ENCODE data around the gene PTPN5. TPM values are rescaled to one million over a fixed set of nuclear protein-coding genes. Genes with fewer than 3 reads are reported as not detected.

PTPN5 gene
- total and polyA plus RNA-seq, 10 donors, result 0.08 to 2.0 (median 0.26) TPM; not detected in 1

DNA sequence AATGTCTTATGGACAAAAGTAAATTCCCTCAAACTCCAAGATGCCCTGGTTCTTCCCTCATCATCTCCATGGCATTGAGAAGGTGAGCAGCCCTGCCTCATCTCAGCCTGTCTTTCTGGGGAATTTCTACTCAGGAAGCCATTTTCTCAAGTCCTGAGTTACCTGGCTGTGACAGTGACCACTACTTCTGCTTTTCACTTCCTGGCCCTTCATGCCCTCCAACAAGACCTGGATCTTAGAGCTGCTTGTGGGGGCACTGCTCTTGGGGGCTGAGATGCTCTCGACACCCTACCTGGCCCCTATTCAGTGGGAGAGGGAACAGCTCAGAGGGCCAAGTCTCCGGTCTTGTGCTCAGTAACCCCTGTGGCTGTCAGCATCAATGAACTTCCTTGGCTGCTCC lies 60.2 kb downstream of the PTPN5 start:
- Histone ChIP-seq H3K27ac (peak overlapping the region in 1 of 8 donors; percentile 40), H3K4me3 (no peak overlapping the region), H3K27me3 (replicated peaks in 1 of 7) (no peaks in the 10 kb centered on the region), H3K36me3 (no peaks in the 10 kb centered on the region), H3K9me3 (no peaks in the 10 kb centered on the region), H3K4me1 (peaks cover 0 to 19% (median 14%) of the 10 kb centered on the region in 6 donors)
- WGBS, 5 donors, result 70 to 90% (median 81%) methylated on average over 2 of the region's 2 CpGs; no CpG with 5 or more reads in 1 of the 5 donors
- intact Hi-C loops (cut with DNase I; ENCODE audit: low total_unique reads), result loop anchor here (10.0 kb wide), 1 partner anchor 617 kb away; no protein-coding TSS in a partner anchor
- TF ChIP-seq POLR2AphosphoS5 (IDR thresholded peaks at IDR 0.05) (no peak), POLR2A (IDR thresholded peaks at IDR 0.05) (no peak)
- TF ChIP-seq, protein P1, sequence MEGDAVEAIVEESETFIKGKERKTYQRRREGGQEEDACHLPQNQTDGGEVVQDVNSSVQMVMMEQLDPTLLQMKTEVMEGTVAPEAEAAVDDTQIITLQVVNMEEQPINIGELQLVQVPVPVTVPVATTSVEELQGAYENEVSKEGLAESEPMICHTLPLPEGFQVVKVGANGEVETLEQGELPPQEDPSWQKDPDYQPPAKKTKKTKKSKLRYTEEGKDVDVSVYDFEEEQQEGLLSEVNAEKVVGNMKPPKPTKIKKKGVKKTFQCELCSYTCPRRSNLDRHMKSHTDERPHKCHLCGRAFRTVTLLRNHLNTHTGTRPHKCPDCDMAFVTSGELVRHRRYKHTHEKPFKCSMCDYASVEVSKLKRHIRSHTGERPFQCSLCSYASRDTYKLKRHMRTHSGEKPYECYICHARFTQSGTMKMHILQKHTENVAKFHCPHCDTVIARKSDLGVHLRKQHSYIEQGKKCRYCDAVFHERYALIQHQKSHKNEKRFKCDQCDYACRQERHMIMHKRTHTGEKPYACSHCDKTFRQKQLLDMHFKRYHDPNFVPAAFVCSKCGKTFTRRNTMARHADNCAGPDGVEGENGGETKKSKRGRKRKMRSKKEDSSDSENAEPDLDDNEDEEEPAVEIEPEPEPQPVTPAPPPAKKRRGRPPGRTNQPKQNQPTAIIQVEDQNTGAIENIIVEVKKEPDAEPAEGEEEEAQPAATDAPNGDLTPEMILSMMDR (IDR thresholded peaks at IDR 0.05 in 8 of 11, conservative IDR thresholded peaks at IDR 0.05 in 3 of 11), result no peak
- no peak for DNase-seq

DNA sequence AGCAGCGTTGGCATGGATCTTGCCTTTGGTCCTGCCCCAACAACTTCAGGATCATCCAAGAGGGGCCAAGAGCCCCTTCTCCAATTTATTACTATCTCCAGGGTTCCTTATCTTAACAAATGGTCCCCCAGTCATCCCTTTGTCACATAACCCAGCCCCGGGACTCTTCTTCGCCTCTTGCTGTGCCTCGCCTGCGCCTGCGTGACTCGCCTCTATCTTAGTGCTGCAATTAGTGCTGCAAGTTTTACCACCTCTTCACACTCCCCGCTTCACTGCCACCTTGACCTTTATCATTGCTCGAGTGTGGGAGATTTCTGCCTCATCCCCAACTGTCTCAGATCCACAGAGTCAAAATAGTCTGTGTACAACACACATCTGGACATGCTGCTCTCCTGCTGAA lies 61.6 kb downstream of the PTPN5 start:
- no peaks in the 10 kb centered on the region for H3K27me3 ChIP-seq (replicated peaks in 1 of 7)

DNA sequence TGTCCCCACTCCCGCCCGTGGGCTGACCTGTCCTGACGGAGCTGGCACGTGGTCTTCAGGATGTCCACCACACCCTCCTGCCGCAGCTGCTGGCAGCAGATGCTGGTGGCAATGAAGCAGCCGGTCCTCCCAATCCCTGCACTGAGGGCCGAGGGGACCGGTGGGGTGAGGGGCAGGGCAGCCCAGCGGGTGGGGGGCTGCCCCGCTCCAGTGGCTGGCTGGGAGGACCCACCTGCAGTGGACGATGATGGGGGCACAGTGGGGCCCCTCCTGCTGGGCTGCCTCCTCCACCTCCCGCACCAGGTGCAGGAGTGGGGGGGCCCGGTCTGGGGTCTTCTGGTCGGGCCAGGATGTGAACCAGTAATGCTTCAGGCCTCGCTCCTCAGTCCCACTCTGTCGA lies 62.2 kb downstream of the PTPN5 start:
- no peak overlapping the region for H3K4me3 ChIP-seq
- intact Hi-C loops (cut with DNase I; ENCODE audit: low total_unique reads), result no loop called here
- TF ChIP-seq POLR2AphosphoS5 (IDR thresholded peaks at IDR 0.05) (no peak), POLR2A (IDR thresholded peaks at IDR 0.05) (no peak)
- TF ChIP-seq, protein P1 (IDR thresholded peaks at IDR 0.05 in 8 of 11, conservative IDR thresholded peaks at IDR 0.05 in 3 of 11), result no peak
- no peak overlapping the region for H3K27ac ChIP-seq
- no peaks in the 10 kb centered on the region for H3K9me3 ChIP-seq
- H3K36me3 ChIP-seq, result no peaks in the 10 kb centered on the region
- DNase-seq, result no peak
- peaks cover 0 to 19% (median 14%) of the 10 kb centered on the region in 6 donors for H3K4me1 ChIP-seq
- H3K27me3 ChIP-seq (replicated peaks in 1 of 7), result no peaks in the 10 kb centered on the region
- WGBS, 5 donors, result 90 to 94% (median 92%) methylated on average over 15 to 16 of the region's 16 CpGs

More for the DNA sequence above, 61.6 kb downstream of the PTPN5 start:
- Histone ChIP-seq H3K4me1 (peaks cover 0 to 19% (median 14%) of the 10 kb centered on the region in 6 donors), H3K4me3 (no peak overlapping the region), H3K27ac (no peak overlapping the region), H3K9me3 (no peaks in the 10 kb centered on the region), H3K36me3 (no peaks in the 10 kb centered on the region)
- 89 to 95% (median 91%) methylated on average over 9 of the region's 9 CpGs for WGBS, 5 donors
- TF ChIP-seq, protein P1 (IDR thresholded peaks at IDR 0.05 in 8 of 11, conservative IDR thresholded peaks at IDR 0.05 in 3 of 11), result no peak
- TF ChIP-seq POLR2A (IDR thresholded peaks at IDR 0.05) (no peak), POLR2AphosphoS5 (IDR thresholded peaks at IDR 0.05) (no peak)
- no peak for DNase-seq
- intact Hi-C loops (cut with DNase I; ENCODE audit: low total_unique reads), result loop anchor here (10.0 kb wide), 1 partner anchor 615 kb away; no protein-coding TSS in a partner anchor

DNA sequence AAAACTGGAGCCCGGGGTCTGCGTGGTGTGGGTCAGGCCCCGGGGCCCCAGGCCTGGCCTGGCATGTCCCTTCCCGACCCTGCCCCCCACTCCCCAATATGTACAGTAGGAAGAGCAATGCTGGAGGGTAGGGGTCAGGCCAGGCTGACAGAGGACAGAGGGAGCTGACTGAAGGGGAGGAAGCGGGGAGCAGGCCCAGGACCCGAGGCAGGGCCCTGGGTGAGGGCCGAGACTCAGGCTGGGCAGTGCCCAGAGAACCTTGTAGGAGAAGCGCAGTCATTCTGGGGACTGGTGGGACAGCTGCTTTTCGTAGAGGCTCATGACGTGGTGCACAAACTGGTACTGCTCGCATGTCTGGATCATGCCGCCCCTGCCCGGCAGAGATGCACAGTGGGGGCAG lies 62.9 kb downstream of the PTPN5 start:
- no peaks in the 10 kb centered on the region for H3K36me3 ChIP-seq
- no peak overlapping the region for H3K4me3 ChIP-seq
- H3K9me3 ChIP-seq, result no peaks in the 10 kb centered on the region
- WGBS, 5 donors, result 85 to 96% (median 90%) methylated on average over 11 to 13 of the region's 13 CpGs
- TF ChIP-seq, protein P1 (IDR thresholded peaks at IDR 0.05 in 8 of 11, conservative IDR thresholded peaks at IDR 0.05 in 3 of 11), result no peak
- TF ChIP-seq POLR2A (IDR thresholded peaks at IDR 0.05) (no peak), POLR2AphosphoS5 (IDR thresholded peaks at IDR 0.05) (no peak)
- H3K27ac ChIP-seq, result no peak overlapping the region
- no peaks in the 10 kb centered on the region for H3K27me3 ChIP-seq (replicated peaks in 1 of 7)
- intact Hi-C loops (cut with DNase I; ENCODE audit: low total_unique reads), result no loop called here
- no peak for DNase-seq
- peaks cover 0 to 19% (median 14%) of the 10 kb centered on the region in 6 donors for H3K4me1 ChIP-seq
